T47D (cell line): Measurements from ENCODE around the gene CMTM7.
"Not testable (repeated sequence)": the region's sequence is repeated elsewhere in the genome, so short reads cannot be mapped to it uniquely, and the experiment has no call there.

Experiments used
- DNase-seq, 2 experiments: peaks; one replicate each; pipeline versions ENCODE4 v3.0.0 to v3.0.0-alpha.2; 2011 to 2012; ENCODE audit warnings: low read depth in 1 of 2, low spot score in 1 of 2
- JUND ChIP-seq: IDR thresholded peaks from 2 replicates; pipeline ENCODE4 v1.6.1; 2012; ENCODE audit warnings: low read depth
- in situ Hi-C: cut with HindIII; loops from 2 replicates; pipeline ENCODE4 v1.10.0; 2016; ENCODE audit warnings: low sequenced_read_pairs, low pct_unique_long_range_greater_than_20kb

Gene CMTM7

GRCh38 chr3:32454111-32454510 is 62.5 kb downstream of the CMTM7 start:
- no peak for TF ChIP-seq JUND
- in situ Hi-C loops, result no loop called here
- no peak for DNase-seq

DNA sequence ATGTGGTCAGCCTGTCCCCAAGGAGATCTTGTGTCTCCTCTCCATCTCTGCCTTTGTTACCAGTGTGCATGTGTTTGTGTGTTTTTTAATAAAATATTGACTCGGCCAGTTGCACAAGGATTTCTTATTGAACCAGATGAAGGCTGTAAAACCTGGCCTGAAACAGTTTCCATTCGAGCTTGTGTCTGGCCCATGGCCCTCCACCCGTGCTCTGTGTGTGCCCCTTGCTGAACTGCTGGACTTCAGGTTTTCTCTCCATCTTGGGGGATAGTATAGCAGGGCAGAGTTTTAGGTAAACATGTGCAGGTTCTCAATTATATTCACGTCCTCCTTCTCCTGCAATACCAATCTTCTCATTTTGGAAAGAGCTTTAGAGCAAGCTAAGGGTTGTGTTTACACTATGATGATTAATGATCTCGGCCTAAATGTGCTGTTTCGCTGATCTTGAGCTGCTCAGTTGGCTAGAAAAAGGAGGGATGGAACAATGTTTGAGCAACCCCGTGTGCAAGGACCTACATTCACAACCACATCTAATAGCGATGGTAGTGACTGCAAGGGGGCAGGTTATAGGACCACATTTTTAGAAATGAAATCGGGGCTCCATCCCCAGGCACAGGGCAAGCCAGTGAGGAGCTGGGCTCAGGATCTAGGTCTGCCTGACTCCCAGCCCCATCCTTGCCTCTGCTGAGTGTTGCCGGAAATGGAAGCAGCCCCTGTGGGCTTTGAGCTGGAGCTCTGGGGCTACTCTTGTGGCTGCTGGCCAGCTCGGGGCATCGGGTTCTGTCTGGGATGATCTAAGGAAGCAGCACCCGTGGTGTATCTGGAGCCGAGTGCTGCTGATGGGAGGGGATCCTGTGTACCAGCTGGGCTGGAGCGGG is 63.3 kb downstream of the CMTM7 start:
- in situ Hi-C loops, result no loop called here
- TF ChIP-seq JUND, result no peak
- DNase-seq, result no peak

GRCh38 chr3:32455609-32456428 is 64.2 kb downstream of the CMTM7 start:
- TF ChIP-seq JUND, result no peak
- in situ Hi-C loops, result no loop called here
- peak in 1 of 2 experiments; percentile 54 for DNase-seq

GRCh38 chr3:32456429-32457130 is 64.9 kb downstream of the CMTM7 start:
- TF ChIP-seq JUND, result no peak
- in situ Hi-C loops, result no loop called here
- no peak for DNase-seq

- TF ChIP-seq JUND, result no peak
- in situ Hi-C loops, result no loop called here
- peak in 1 of 2 experiments; percentile 33 for DNase-seq
These were observed 66.4 kb downstream of the CMTM7 start for GRCh38 chr3:32457971-32458471.

- in situ Hi-C loops, result no loop called here
These were observed 67.8 kb downstream of the CMTM7 start for GRCh38 chr3:32459450-32459849.

GRCh38 chr3:32460031-32460749 is 68.5 kb downstream of the CMTM7 start:
- no peak for DNase-seq
- in situ Hi-C loops, result no loop called here
- TF ChIP-seq JUND, result no peak

More at GRCh38 chr3:32459450-32459849, 67.8 kb downstream of the CMTM7 start:
- no peak for TF ChIP-seq JUND
- no peak for DNase-seq

DNA sequence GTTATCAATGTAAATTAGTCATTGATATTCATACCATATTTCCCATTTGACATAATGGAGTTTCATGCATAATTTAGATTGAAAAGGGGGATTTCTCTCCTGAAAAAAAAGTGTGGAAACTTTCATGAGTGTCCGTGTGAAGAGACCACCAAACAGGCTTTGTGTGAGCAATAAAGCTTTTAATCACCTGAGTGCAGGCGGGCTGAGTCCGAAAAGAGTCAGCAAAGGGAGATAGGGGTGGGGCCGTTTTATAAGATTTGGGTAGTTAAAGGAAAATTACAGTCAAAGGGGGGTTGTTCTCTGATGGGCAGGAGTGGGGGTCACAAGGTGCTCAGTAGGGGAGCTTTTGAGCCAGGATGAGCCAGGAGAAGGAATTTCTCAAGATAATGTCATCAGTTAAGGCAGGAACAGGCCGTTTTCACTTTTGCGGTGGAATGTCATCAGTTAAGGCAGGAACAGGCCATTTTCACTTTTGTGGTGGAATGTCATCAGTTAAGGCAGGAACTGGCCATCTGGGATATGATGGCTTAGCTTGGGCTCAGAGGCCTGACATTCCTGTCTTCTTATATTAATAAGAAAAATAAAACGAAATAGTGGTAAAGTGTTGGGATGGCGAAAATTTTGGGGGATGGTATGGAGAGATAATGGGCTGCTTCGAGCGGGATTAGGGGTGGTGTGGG is 69.3 kb downstream of the CMTM7 start:
- in situ Hi-C loops, result not testable (repeated sequence)
- DNase-seq, result peak in 1 of 2 experiments; percentile 41
- TF ChIP-seq JUND, result peak; percentile 25; the same call in 1 of the 2 replicates

- DNase-seq, result peak in 1 of 2 experiments; percentile 41
- in situ Hi-C loops, result not testable (repeated sequence)
These were observed 70.7 kb downstream of the CMTM7 start for GRCh38 chr3:32462191-32462986.

DNA sequence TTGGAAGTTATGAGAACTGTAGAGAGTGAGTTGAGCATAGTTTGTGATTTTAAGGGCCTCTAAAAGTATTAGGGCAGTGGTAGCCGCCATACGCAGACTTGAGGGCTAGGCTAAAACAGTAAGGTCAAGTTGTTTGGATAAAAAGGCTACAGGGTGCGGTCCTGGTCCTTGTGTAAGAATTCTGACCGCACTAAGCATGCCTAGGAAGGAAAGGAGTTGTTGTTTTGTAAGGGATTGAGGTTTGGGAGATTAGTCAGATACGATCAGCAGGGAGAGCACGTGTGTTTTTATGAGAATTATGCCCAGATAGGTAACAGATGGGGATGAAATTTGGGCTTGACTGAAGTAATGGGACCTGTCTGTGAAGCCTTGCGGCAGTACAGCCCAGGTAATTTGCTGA is 71.8 kb downstream of the CMTM7 start:
- DNase-seq, in situ Hi-C loops: not testable (repeated sequence)

DNA sequence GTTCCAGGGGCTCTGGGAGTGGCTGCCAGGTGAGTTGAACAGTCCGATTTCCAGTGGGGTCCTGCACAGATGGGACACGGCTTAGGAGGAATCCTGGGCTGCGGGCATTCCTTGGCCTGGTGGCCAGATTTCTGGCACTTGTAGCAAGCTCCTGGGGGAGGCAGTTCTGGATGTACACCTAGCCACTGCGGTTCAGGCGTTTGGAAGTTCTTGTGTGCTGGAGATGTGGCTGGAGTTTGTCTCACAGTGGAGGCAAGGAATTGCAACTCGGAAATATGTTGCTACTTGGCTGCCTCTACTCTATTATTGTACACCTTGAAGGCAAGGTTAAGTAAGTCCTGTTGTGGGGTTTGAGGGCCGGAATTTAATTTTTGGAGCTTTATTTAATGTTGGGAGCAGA is 73.1 kb downstream of the CMTM7 start:
- DNase-seq, in situ Hi-C loops: not testable (repeated sequence)

- DNase-seq, in situ Hi-C loops: not testable (repeated sequence)
These were observed 75.2 kb downstream of the CMTM7 start for GRCh38 chr3:32466808-32467207.
